OCI-LY1 (cell line): ENCODE measurements around the gene CHST13.

ENCODE experiments used
- CTCF ChIP-seq: fragments of 200-600 bp; sonication (generic), shearing (Covaris generic); IDR thresholded peaks from 2 replicates; pipeline ENCODE4 v1.5.1; 2017; ENCODE audit warnings: mild to moderate bottlenecking, antibody characterized with exemption, low read length, moderate library complexity, mixed read lengths
- EZH2 ChIP-seq: fragments of 200-600 bp; sonication (generic), shearing (Covaris generic); IDR thresholded peaks from 2 replicates; pipeline ENCODE4 v1.8.0; 2017; ENCODE audit warnings: borderline replicate concordance, mixed run types, mild to moderate bottlenecking, antibody characterized with exemption, low read length, moderate library complexity, mixed read lengths

- TF ChIP-seq EZH2 (no peak), CTCF (no peak)
Measured at GRCh38 chr3:126548556-126549466, 24.9 kb downstream of the CHST13 start.
